DOHH2 (cell line): ENCODE results near the gene LRRC41.

Source experiments
- EZH2phosphoT487 ChIP-seq: fragments of 200-600 bp; sonication (generic); IDR thresholded peaks from 2 replicates; pipeline ENCODE4 v1.6.1; 2017; ENCODE audit warnings: borderline replicate concordance, mild to moderate bottlenecking, antibody characterized with exemption, low read length, moderate library complexity, mixed read lengths
- TF ChIP-seq, protein P1 (sequence below): fragments of 200-600 bp; sonication (generic); IDR thresholded peaks from one replicate; pipeline ENCODE4 v1.5.1; 2014; ENCODE audit warnings: antibody characterized with exemption, mild to moderate bottlenecking, low read depth, low read length; ENCODE audit not compliant: poor library complexity, severe bottlenecking

DNA sequence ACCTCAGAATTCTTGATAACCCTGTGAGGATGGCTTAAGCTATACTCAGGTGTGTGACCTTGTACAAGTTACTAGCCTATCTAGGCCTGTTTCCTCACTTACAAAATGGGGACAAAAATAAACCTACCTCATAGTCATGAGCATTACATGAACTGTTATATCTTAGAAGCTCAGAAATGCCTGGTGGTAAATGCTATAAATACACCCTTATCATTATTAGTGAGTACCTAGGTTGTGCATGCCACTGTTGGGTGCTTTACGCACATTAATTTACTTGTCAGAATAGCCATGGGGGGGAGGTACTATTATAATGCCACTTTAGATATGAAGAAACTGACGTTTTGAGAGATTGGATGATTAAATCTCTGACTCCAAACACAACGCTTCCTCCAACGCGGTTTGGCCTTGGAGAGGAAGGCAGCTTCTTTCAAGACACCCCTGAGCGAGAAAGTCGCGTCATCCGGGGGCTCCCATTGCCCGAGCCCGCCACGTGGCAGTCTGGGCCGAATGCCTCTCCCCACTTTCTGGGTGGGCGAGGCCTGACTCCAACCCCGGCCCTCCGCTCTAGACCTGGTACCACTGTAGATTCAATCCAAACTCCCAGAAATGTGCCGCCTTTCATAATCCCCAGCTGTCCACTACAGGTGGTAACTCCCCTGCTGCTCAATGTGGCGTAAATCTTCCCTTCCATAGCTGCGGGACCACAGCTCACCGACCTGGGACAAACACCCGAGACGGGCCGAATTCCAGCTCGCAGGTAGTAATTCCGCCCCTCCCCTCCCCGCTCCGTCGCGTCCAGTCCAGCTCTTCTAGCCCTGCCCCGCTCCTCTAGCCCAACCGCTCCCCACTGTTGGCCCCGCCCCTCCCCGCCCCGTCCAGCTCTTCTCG is 56.6 kb downstream of the LRRC41 start:
- TF ChIP-seq, protein P1, sequence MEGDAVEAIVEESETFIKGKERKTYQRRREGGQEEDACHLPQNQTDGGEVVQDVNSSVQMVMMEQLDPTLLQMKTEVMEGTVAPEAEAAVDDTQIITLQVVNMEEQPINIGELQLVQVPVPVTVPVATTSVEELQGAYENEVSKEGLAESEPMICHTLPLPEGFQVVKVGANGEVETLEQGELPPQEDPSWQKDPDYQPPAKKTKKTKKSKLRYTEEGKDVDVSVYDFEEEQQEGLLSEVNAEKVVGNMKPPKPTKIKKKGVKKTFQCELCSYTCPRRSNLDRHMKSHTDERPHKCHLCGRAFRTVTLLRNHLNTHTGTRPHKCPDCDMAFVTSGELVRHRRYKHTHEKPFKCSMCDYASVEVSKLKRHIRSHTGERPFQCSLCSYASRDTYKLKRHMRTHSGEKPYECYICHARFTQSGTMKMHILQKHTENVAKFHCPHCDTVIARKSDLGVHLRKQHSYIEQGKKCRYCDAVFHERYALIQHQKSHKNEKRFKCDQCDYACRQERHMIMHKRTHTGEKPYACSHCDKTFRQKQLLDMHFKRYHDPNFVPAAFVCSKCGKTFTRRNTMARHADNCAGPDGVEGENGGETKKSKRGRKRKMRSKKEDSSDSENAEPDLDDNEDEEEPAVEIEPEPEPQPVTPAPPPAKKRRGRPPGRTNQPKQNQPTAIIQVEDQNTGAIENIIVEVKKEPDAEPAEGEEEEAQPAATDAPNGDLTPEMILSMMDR = no peak
- no peak for TF ChIP-seq EZH2phosphoT487
